A549 (cell line): Measurements from ENCODE around the gene HOXD1. TPM values are rescaled to one million over a fixed set of nuclear protein-coding genes. Genes with fewer than 3 reads are reported as not detected.

Experiments
- ATAC-seq, 2 experiments: fragments of 200-7000 bp in 1 of 2; fragments of >200 bp in 1 of 2; cut with Nextera tagmentation in 1 of 2; cut with Tn5 transposase in 1 of 2; 3 replicates each; pipeline versions ENCODE4 v1.8.0 to v1.9.1; 2018 to 2020; ENCODE audit warnings: mild to moderate bottlenecking in 1 of 2, moderate library complexity in 1 of 2
- CTCF ChIA-PET: fragments of 300-600 bp; sonication (Branson Sonifier 250); formaldehyde crosslinking; extraction: SDS; loops from one replicate; lab custom pipeline; 2021; ENCODE audit warnings: antibody characterized with exemption, inconsistent platforms; lab: Yijun Ruan, JAX
- POLR2A ChIA-PET: fragments of 350-600 bp; formaldehyde crosslinking; extraction: SDS; loops from one replicate; lab custom pipeline; 2021; ENCODE audit warnings: antibody characterized with exemption, inconsistent platforms; lab: Yijun Ruan, JAX
- DNase-seq, 2 experiments: peaks; one replicate each; pipeline versions ENCODE4 v3.0.0 to v3.0.0-alpha.2; 2011 to 2016; ENCODE audit warnings: low read depth in 1 of 2, low spot score in 1 of 2
- FAIRE-seq: peaks from 2 replicates; lab custom pipeline; 2011; peaks lifted over from hg19 to GRCh38; lab: Jason Lieb, UNC
- H3K27ac ChIP-seq, 2 experiments: fragments of >200 bp; sonication (Bioruptor Twin); formaldehyde crosslinking; 3 replicates each; pipeline ENCODE4 v1.5.1; 2016 to 2017
- H3K4me1 ChIP-seq: fragments of >200 bp; sonication (Bioruptor Twin); formaldehyde crosslinking; 3 replicates; pipeline ENCODE4 v1.6.1; 2016
- H3K4me2 ChIP-seq: fragments of >200 bp; sonication (Bioruptor Twin); formaldehyde crosslinking; 3 replicates; pipeline ENCODE4 v1.6.1; 2016
- H3K4me3 ChIP-seq: fragments of >200 bp; sonication (Bioruptor Twin); formaldehyde crosslinking; 3 replicates; pipeline ENCODE4 v1.5.1; 2016
- H3K9me3 ChIP-seq: fragments of >200 bp; sonication (Bioruptor Twin); formaldehyde crosslinking; 3 replicates; pipeline ENCODE4 v1.6.1; 2016
- CEBPB ChIP-seq, 2 experiments: fragments of >200 bp in 1 of 2; sonication (Bioruptor Twin) in 1 of 2; formaldehyde crosslinking in 1 of 2; IDR thresholded peaks; 2 replicates each; pipeline ENCODE4 v1.6.1; 2012 to 2016
- CHD4 ChIP-seq: fragments of 200-600 bp; sonication (generic); IDR thresholded peaks from 2 replicates; pipeline ENCODE4 v1.6.1; 2016; ENCODE audit warnings: antibody characterized with exemption, mild to moderate bottlenecking, borderline replicate concordance
- EP300 ChIP-seq, 2 experiments: fragments of >200 bp; sonication (Bioruptor Twin); formaldehyde crosslinking; IDR thresholded peaks; 2 replicates in 1 of 2; 3 replicates in 1 of 2; pipeline ENCODE4 v1.6.1; 2016 to 2017
- ESRRA ChIP-seq: fragments of 150-350 bp; IDR thresholded peaks from 2 replicates; pipeline ENCODE4 v1.6.1; 2014; ENCODE audit warnings: mild to moderate bottlenecking, low read length, borderline replicate concordance
- FOSB ChIP-seq: fragments of 250-450 bp; sonication (Bioruptor Pico); IDR thresholded peaks from 2 replicates; pipeline ENCODE4 v1.5.0; 2020; ENCODE audit warnings: mild to moderate bottlenecking, moderate library complexity
- HDAC2 ChIP-seq: fragments of 200-600 bp; sonication (generic); IDR thresholded peaks from 2 replicates; pipeline ENCODE4 v1.6.1; 2016
- HOXB13 ChIP-seq: fragments of 250-450 bp; sonication (Bioruptor Pico); IDR thresholded peaks from 2 replicates; pipeline ENCODE4 v1.5.0; 2020; ENCODE audit warnings: low read depth, mild to moderate bottlenecking, moderate library complexity
- HOXB5 ChIP-seq: fragments of 250-450 bp; sonication (Bioruptor Pico); IDR thresholded peaks from 2 replicates; pipeline ENCODE4 v1.5.0; 2020; ENCODE audit warnings: mild to moderate bottlenecking, moderate library complexity
- KDM1A ChIP-seq: fragments of 200-600 bp; sonication (generic); IDR thresholded peaks from 2 replicates; pipeline ENCODE4 v1.6.1; 2016; ENCODE audit warnings: low read depth, mild to moderate bottlenecking
- KDM5A ChIP-seq: fragments of 200-600 bp; sonication (generic); IDR thresholded peaks from 2 replicates; pipeline ENCODE4 v1.6.1; 2016; ENCODE audit warnings: antibody characterized with exemption, mild to moderate bottlenecking
- MAZ ChIP-seq: fragments of 150-350 bp; IDR thresholded peaks from 2 replicates; pipeline ENCODE4 v1.6.1; 2014; ENCODE audit warnings: antibody characterized with exemption, low read depth, low read length, borderline replicate concordance
- MYC ChIP-seq: IDR thresholded peaks from 2 replicates; pipeline ENCODE4 v1.6.1; 2012; ENCODE audit warnings: mild to moderate bottlenecking, inconsistent platforms, low read length, improper control_type of control experiment, borderline replicate concordance
- NFE2L2 ChIP-seq: fragments of 150-350 bp; conservative IDR thresholded peaks from 2 replicates; pipeline ENCODE4 v1.6.1; 2014; ENCODE audit warnings: low read length
- PHF8 ChIP-seq: fragments of 200-600 bp; sonication (generic); IDR thresholded peaks from 2 replicates; pipeline ENCODE4 v1.6.1; 2016; ENCODE audit warnings: low read depth, mild to moderate bottlenecking, antibody characterized with exemption, moderate library complexity, borderline replicate concordance
- POLR2A ChIP-seq: IDR thresholded peaks from 2 replicates; pipeline ENCODE4 v1.6.1; 2012; ENCODE audit warnings: mild to moderate bottlenecking, low read length
- POLR2AphosphoS2 ChIP-seq: conservative IDR thresholded peaks from 2 replicates; pipeline ENCODE4 v1.6.1; 2012; ENCODE audit warnings: low read length, improper control_type of control experiment, inconsistent platforms
- RARB ChIP-seq: fragments of 250-450 bp; sonication (Bioruptor Pico); IDR thresholded peaks from 2 replicates; pipeline ENCODE4 v1.8.0; 2021; ENCODE audit warnings: mild to moderate bottlenecking, moderate library complexity
- RFX5 ChIP-seq: fragments of 450-650 bp; IDR thresholded peaks from 2 replicates; pipeline ENCODE4 v1.7.1; 2014; ENCODE audit warnings: antibody characterized with exemption, mild to moderate bottlenecking, moderate library complexity
- SMC3 ChIP-seq: fragments of >200 bp; sonication (Bioruptor Twin); formaldehyde crosslinking; IDR thresholded peaks from 3 replicates; pipeline ENCODE4 v1.6.1; 2018; ENCODE audit warnings: inconsistent platforms
- TFCP2L1 ChIP-seq: fragments of 250-450 bp; sonication (Bioruptor Pico); IDR thresholded peaks from 2 replicates; pipeline ENCODE4 v1.5.0; 2021; ENCODE audit warnings: mild to moderate bottlenecking
- TP53 ChIP-seq: fragments of 250-450 bp; sonication (Bioruptor Pico); IDR thresholded peaks from 2 replicates; pipeline ENCODE4 v1.5.0; 2021; ENCODE audit warnings: mild to moderate bottlenecking, moderate library complexity
- ZNF302 ChIP-seq: fragments of 250-450 bp; sonication (Bioruptor Pico); IDR thresholded peaks from 2 replicates; pipeline ENCODE4 v1.9.0; 2021; ENCODE audit warnings: inconsistent platforms, mild to moderate bottlenecking, moderate library complexity
- WGBS: methylation state at CpG from one replicate; pipeline ENCODE4 v1.1.6; 2017; ENCODE audit errors: missing lambda C conversion rate; 5-methylcytosine and 5-hydroxymethylcytosine counted together
- polyA plus RNA-seq, 4 experiments: library from polyadenylated mRNA; depleted of rRNA in 3 of 4; stranded (reverse); fragments of >200 nt; fragmentation: RNase III in 1 of 4; extraction: RNeasy Plus Mini Kit Qiagen cat#74134 plus additional on column Dnase treatment in 1 of 4; gene quantifications; 2 replicates in 3 of 4; 3 replicates in 1 of 4; pipeline ENCODE4 v1.2.3, GENCODE V29; 2011 to 2017
- TF ChIP-seq, protein P1 (sequence below): fragments of >200 bp; sonication (Bioruptor Twin); formaldehyde crosslinking; IDR thresholded peaks from 3 replicates; pipeline ENCODE4 v1.5.1; 2016
- TF ChIP-seq, protein P2 (sequence below): fragments of 450-650 bp; IDR thresholded peaks from 2 replicates; pipeline ENCODE4 v1.6.1; 2014; ENCODE audit warnings: antibody characterized with exemption
- TF ChIP-seq, protein P3 (sequence below): fragments of >200 bp; sonication (Bioruptor Twin); formaldehyde crosslinking; IDR thresholded peaks from 2 replicates; pipeline ENCODE4 v1.6.1; 2016
- TF ChIP-seq, protein P4 (sequence below): IDR thresholded peaks from 2 replicates; pipeline ENCODE4 v1.6.1; 2012; ENCODE audit warnings: low read depth, borderline replicate concordance

The HOXD1 gene
- polyA plus RNA-seq, 2 of the 4 experiments (the other 2 are of a cell fraction), result 0.12 TPM

DNA sequence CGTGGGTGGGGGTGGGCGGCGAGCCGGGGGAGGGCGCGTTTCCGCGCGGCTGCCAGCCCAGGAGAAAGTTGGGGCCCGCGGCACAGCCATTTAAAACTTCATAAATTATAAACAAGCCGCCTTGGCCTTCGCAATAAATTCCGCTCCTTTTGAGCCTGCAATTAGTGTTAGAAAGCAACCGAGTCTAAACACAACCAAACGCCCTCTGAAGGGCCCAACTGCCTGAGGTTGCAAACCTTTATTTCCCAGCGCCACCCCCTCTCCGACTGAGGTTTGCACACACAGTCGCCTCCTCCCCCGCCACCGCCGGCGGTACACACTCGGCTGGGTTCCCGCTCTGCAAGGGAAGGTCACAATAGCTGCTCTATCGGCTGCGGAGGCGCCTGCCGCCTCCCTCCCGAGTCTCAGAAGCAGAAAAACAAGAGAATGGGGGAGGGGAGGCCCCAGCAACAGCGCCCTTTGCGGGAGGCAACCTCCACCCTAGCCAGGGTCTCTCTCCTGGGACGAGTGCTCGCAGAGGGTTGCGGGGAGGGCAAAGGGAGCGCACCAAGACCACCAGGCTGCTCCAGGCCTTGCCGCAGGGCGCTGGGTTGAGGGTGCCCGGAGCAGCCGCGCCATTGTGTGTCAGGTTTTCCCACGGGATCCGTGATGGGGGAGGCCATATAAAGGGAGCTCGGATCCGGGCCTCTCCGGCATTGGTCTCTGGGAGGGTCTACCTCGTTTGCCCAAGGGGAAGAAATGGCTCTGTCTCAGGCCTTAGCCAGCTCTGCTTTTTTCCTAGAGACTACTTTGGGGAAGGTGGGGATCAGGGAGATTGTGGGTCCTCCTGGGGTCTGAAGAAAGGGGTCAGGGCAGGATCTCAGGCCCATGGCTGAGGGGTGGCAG lies 13.4 kb upstream of the HOXD1 start (continued):
- TF ChIP-seq FOSB (CRISPR knock-in tag) (no peak), POLR2A (no peak), KDM5A (no peak)

DNA sequence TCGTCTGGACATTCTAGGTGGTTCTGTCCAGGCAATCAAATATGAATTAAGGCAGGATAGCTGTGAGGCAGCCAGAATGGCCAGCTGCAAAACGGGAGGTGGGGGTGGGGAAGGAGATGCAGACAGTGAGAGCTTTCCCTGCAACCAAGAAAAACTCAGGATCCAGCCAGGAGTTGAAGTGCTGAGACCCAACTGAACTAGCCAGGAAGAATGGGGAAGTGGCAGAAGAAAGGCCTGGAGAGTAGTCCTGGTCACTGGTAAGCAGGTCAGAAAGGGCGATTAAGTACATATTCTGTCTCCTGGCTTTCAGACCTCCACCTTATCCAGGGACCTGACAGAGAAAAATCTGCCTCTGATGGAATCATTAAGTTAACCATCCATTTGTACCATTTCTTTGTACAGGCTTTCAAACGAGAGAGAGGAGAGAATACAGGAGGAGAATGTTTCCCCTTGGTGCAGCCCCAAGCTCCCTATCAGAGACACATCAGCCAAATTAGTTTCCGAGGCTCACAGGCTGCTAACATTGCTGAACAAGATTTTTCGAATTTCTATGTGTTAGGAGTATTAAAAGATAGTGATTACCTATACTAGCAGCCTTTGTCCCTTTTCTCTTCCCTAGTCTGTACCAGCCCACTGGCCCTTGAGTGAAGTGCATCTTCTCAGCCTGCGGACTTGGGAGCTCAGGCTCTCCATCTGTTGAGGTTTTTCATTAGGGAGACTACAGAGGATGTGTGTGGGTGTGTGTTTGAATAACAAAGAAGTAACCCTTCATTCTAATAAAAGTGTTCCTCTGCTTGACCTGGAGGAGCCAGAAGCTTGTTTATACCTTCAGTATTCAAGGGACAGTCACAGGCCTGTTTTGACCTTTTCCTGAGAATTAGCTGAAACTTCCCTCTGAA lies 12.5 kb upstream of the HOXD1 start:
- CTCF ChIA-PET, result interaction anchor here (0.9 to 1.5 kb wide), 2 partner anchors 11 to 36 kb away, joined by 3 read pairs; no protein-coding TSS in a partner anchor

DNA sequence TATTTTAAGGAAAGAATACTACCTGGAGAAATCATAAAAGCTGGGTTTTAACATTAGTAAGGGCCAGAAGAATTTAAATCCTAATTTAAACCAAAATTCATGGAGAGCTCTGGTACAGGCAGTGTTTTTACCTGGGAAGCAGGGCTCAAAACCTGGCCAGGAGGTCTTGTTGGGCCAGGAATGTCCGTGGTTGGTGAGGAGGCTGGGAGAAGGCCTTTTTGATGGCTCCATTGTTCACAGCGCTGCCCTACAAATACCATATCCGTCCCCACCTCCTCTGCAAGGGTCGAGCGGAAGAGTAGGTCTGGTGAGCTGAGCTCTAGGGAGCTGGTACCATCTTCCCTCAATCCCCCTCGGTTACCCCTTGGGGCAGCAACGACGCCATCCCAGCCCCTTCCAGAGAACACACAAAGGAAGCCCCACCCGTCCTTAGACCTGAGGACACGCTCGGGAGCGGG lies 10.9 kb upstream of the HOXD1 start:
- H3K4me2 ChIP-seq, result no peak overlapping the region
- TF ChIP-seq CEBPB (IDR thresholded peaks at IDR 0.05) (no peak), RFX5 (no peak), MYC (no peak), HDAC2 (no peak), ESRRA (no peak), CHD4 (no peak), SMC3 (no peak), ZNF302 (CRISPR knock-in tag) (no peak), MAZ (no peak), TFCP2L1 (no peak)
- TF ChIP-seq, protein P1, sequence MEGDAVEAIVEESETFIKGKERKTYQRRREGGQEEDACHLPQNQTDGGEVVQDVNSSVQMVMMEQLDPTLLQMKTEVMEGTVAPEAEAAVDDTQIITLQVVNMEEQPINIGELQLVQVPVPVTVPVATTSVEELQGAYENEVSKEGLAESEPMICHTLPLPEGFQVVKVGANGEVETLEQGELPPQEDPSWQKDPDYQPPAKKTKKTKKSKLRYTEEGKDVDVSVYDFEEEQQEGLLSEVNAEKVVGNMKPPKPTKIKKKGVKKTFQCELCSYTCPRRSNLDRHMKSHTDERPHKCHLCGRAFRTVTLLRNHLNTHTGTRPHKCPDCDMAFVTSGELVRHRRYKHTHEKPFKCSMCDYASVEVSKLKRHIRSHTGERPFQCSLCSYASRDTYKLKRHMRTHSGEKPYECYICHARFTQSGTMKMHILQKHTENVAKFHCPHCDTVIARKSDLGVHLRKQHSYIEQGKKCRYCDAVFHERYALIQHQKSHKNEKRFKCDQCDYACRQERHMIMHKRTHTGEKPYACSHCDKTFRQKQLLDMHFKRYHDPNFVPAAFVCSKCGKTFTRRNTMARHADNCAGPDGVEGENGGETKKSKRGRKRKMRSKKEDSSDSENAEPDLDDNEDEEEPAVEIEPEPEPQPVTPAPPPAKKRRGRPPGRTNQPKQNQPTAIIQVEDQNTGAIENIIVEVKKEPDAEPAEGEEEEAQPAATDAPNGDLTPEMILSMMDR, result no peak
- ATAC-seq (no peak), FAIRE-seq (no peak), DNase-seq (no peak)
- H3K9me3 ChIP-seq, result no peaks in the 10 kb centered on the region
- no peak overlapping the region for H3K27ac ChIP-seq
- 75% methylated on average over 12 of the region's 12 CpGs for WGBS
- ChIA-PET CTCF (no interaction called here), POLR2A (no interaction called here)
- H3K4me3 ChIP-seq, result no peak overlapping the region
- peaks cover 6% of the 10 kb centered on the region; the same call in 1 of the 3 replicates for H3K4me1 ChIP-seq

More for the DNA sequence above, 12.5 kb upstream of the HOXD1 start:
- Histone ChIP-seq H3K4me3 (no peak overlapping the region), H3K9me3 (no peaks in the 10 kb centered on the region), H3K27ac (no peak overlapping the region), H3K4me2 (no peak overlapping the region), H3K4me1 (peaks cover 6% of the 10 kb centered on the region; the same call in 1 of the 3 replicates)
- ATAC-seq (no peak), FAIRE-seq (no peak), DNase-seq (no peak)
- POLR2A ChIA-PET, result no interaction called here
- WGBS, result 50% methylated on average over 6 of the region's 7 CpGs
- no peak for TF ChIP-seq NFE2L2
- no peak for TF ChIP-seq CHD4
- TF ChIP-seq, protein P2, sequence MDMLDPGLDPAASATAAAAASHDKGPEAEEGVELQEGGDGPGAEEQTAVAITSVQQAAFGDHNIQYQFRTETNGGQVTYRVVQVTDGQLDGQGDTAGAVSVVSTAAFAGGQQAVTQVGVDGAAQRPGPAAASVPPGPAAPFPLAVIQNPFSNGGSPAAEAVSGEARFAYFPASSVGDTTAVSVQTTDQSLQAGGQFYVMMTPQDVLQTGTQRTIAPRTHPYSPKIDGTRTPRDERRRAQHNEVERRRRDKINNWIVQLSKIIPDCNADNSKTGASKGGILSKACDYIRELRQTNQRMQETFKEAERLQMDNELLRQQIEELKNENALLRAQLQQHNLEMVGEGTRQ, result no peak
- TF ChIP-seq ESRRA, result no peak
- TF ChIP-seq POLR2AphosphoS2, result no peak
- no peak for TF ChIP-seq HOXB5
- TF ChIP-seq KDM1A, result no peak
- TF ChIP-seq, protein P3, sequence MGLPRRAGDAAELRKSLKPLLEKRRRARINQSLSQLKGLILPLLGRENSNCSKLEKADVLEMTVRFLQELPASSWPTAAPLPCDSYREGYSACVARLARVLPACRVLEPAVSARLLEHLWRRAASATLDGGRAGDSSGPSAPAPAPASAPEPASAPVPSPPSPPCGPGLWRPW, result no peak
- no peak for TF ChIP-seq TP53 (CRISPR knock-in tag)
- no peak for TF ChIP-seq PHF8
- TF ChIP-seq, protein P4, sequence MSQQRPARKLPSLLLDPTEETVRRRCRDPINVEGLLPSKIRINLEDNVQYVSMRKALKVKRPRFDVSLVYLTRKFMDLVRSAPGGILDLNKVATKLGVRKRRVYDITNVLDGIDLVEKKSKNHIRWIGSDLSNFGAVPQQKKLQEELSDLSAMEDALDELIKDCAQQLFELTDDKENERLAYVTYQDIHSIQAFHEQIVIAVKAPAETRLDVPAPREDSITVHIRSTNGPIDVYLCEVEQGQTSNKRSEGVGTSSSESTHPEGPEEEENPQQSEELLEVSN, result no peak
- no peak for TF ChIP-seq KDM5A
- no peak for TF ChIP-seq RARB (CRISPR knock-in tag)
- no peak for TF ChIP-seq EP300 (IDR thresholded peaks at IDR 0.05)
- no peak for TF ChIP-seq HDAC2
- TF ChIP-seq HOXB13, result no peak
